OCI-LY7 (cell line): Measurements from ENCODE around the gene TMEM106C. TPM values are rescaled to one million over a fixed set of nuclear protein-coding genes. Genes with fewer than 3 reads are reported as not detected.

Source experiments
- BruUV-seq: library from RNA; stranded (reverse); fragments of 400-500 nt; replicated peaks from 2 replicates; lab custom pipeline; 2021; lab: Mats Ljungman, UMichigan
- CTCF ChIA-PET: fragments of 300-600 bp; sonication (Branson Sonifier 250); formaldehyde crosslinking; loops from one replicate; lab custom pipeline; 2022; ENCODE audit warnings: antibody characterized with exemption; ENCODE audit not compliant: unreplicated experiment; lab: Charles Lee
- POLR2A ChIA-PET: fragments of 300-600 bp; sonication (Branson Sonifier 250); formaldehyde crosslinking; loops from one replicate; lab custom pipeline; 2022; ENCODE audit warnings: antibody characterized with exemption; lab: Charles Lee
- DNase-seq: peaks from one replicate; pipeline ENCODE4 v3.0.0-alpha.2; 2015; ENCODE audit warnings: low spot score
- H2AFZ ChIP-seq: fragments of 200-600 bp; sonication (generic), shearing (Covaris generic); 2 replicates; pipeline ENCODE4 v1.6.1; 2014; ENCODE audit warnings: mild to moderate bottlenecking, antibody characterized with exemption, low read length, moderate library complexity
- H3K27ac ChIP-seq: fragments of 200-600 bp; sonication (generic); 2 replicates; pipeline ENCODE4 v1.5.1; 2014; ENCODE audit warnings: mixed run types, low read depth, mild to moderate bottlenecking, moderate library complexity, low read length, inconsistent platforms; ENCODE audit not compliant: poor library complexity, severe bottlenecking
- H3K36me3 ChIP-seq: fragments of 200-600 bp; sonication (generic); 2 replicates; pipeline ENCODE4 v1.6.1; 2014; ENCODE audit warnings: mild to moderate bottlenecking, antibody characterized with exemption, low read length, moderate library complexity, mixed read lengths; ENCODE audit not compliant: insufficient read depth
- H3K4me1 ChIP-seq: fragments of 200-600 bp; sonication (generic); 2 replicates; pipeline ENCODE4 v1.5.1; 2014; ENCODE audit warnings: mild to moderate bottlenecking, low read length; ENCODE audit not compliant: insufficient read depth, poor library complexity, severe bottlenecking
- H3K4me2 ChIP-seq: fragments of 200-600 bp; sonication (generic); 2 replicates; pipeline ENCODE4 v1.6.1; 2014; ENCODE audit warnings: mild to moderate bottlenecking, low read length
- H3K4me3 ChIP-seq: fragments of 200-600 bp; sonication (generic); 2 replicates; pipeline ENCODE4 v1.5.1; 2014; ENCODE audit warnings: mild to moderate bottlenecking, low read depth, low read length; ENCODE audit not compliant: poor library complexity, severe bottlenecking
- H3K79me2 ChIP-seq: fragments of 200-600 bp; sonication (generic); 2 replicates; pipeline ENCODE4 v1.6.1; 2016; ENCODE audit warnings: low read depth, mild to moderate bottlenecking, low read length, moderate library complexity, mixed read lengths; ENCODE audit not compliant: insufficient read depth
- H3K9me2 ChIP-seq: fragments of 200-600 bp; sonication (generic); 2 replicates; pipeline ENCODE4 v1.6.1; 2016; ENCODE audit warnings: mild to moderate bottlenecking, low read length, mixed read lengths; ENCODE audit not compliant: insufficient read depth
- H3K9me3 ChIP-seq: fragments of 200-600 bp; sonication (generic); 2 replicates; pipeline ENCODE4 v1.6.1; 2014; ENCODE audit warnings: mild to moderate bottlenecking, mixed run types, low read length, mixed read lengths
- H4K20me1 ChIP-seq: fragments of 200-600 bp; sonication (generic); 2 replicates; pipeline ENCODE4 v1.6.1; 2014; ENCODE audit warnings: mild to moderate bottlenecking, antibody characterized with exemption, low read length, moderate library complexity, mixed read lengths; ENCODE audit not compliant: insufficient read depth
- EZH2phosphoT487 ChIP-seq: fragments of 200-600 bp; sonication (generic); IDR thresholded peaks from 2 replicates; pipeline ENCODE4 v1.6.1; 2018; ENCODE audit warnings: low read depth, borderline replicate concordance, mild to moderate bottlenecking, mixed run types, antibody characterized with exemption, low read length, moderate library complexity, mixed read lengths
- intact Hi-C: fragments of 100-400 bp; cut with micrococcal nuclease; formaldehyde crosslinking; loops from one replicate; pipeline ENCODE4 v1.10.0; 2022; ENCODE audit not compliant: unreplicated experiment
- total RNA-seq, 2 experiments: library from RNA; depleted of rRNA in 1 of 2; stranded (reverse); fragments of >200 nt in 1 of 2; shearing (Covaris generic) in 1 of 2; gene quantifications; 2 replicates each; pipeline ENCODE4 v1.2.3, GENCODE V29; 2014 to 2022
- TF ChIP-seq, protein P1 (sequence below): fragments of 200-600 bp; sonication (generic); conservative IDR thresholded peaks from 2 replicates; pipeline ENCODE4 v1.5.1; 2014; ENCODE audit warnings: mild to moderate bottlenecking, antibody characterized with exemption, low read length, moderate library complexity, mixed read lengths

Gene TMEM106C
- total RNA-seq, 2 experiments from 2014 or later: 123 to 182 TPM

GRCh38 chr12:48000878-48001504 lies 37.6 kb downstream of the TMEM106C start:
- Histone ChIP-seq H3K79me2 (no peaks in the 10 kb centered on the region), H3K36me3 (no peaks in the 10 kb centered on the region), H3K4me2 (no peak overlapping the region), H4K20me1 (no peaks in the 10 kb centered on the region), H3K9me3 (no peaks in the 10 kb centered on the region), H3K4me1 (no peaks in the 10 kb centered on the region), H3K4me3 (no peak overlapping the region), H3K9me2 (no peaks in the 10 kb centered on the region), H3K27ac (no peak overlapping the region), H2AFZ (no peak overlapping the region)
- BruUV-seq: no TSS peak
- no peak for DNase-seq
- TF ChIP-seq, protein P1, sequence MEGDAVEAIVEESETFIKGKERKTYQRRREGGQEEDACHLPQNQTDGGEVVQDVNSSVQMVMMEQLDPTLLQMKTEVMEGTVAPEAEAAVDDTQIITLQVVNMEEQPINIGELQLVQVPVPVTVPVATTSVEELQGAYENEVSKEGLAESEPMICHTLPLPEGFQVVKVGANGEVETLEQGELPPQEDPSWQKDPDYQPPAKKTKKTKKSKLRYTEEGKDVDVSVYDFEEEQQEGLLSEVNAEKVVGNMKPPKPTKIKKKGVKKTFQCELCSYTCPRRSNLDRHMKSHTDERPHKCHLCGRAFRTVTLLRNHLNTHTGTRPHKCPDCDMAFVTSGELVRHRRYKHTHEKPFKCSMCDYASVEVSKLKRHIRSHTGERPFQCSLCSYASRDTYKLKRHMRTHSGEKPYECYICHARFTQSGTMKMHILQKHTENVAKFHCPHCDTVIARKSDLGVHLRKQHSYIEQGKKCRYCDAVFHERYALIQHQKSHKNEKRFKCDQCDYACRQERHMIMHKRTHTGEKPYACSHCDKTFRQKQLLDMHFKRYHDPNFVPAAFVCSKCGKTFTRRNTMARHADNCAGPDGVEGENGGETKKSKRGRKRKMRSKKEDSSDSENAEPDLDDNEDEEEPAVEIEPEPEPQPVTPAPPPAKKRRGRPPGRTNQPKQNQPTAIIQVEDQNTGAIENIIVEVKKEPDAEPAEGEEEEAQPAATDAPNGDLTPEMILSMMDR: no peak
- TF ChIP-seq EZH2phosphoT487: no peak
- intact Hi-C loops: no loop called here
- ChIA-PET CTCF (no interaction called here), POLR2A (interaction anchor here (0.6 kb wide), 1 partner anchor 925 kb away, joined by 4 read pairs; no protein-coding TSS in a partner anchor)

GRCh38 chr12:48001505-48002413 lies 38.4 kb downstream of the TMEM106C start:
- Histone ChIP-seq H4K20me1 (no peaks in the 10 kb centered on the region), H3K79me2 (no peaks in the 10 kb centered on the region), H3K9me2 (no peaks in the 10 kb centered on the region), H3K9me3 (no peaks in the 10 kb centered on the region), H3K36me3 (no peaks in the 10 kb centered on the region), H3K27ac (no peak overlapping the region), H2AFZ (no peak overlapping the region), H3K4me3 (no peak overlapping the region), H3K4me2 (no peak overlapping the region), H3K4me1 (no peaks in the 10 kb centered on the region)
- intact Hi-C loops: no loop called here
- BruUV-seq: no TSS peak
- TF ChIP-seq, protein P1: no peak
- TF ChIP-seq EZH2phosphoT487: no peak
- POLR2A ChIA-PET: interaction anchor here (0.6 kb wide), 1 partner anchor 924 kb away, joined by 4 read pairs; no protein-coding TSS in a partner anchor
- no peak for DNase-seq
- CTCF ChIA-PET: no interaction called here

GRCh38 chr12:48002414-48002730 lies 39.0 kb downstream of the TMEM106C start:
- Histone ChIP-seq H3K4me2 (no peak overlapping the region), H4K20me1 (no peaks in the 10 kb centered on the region), H3K9me3 (no peaks in the 10 kb centered on the region), H3K36me3 (no peaks in the 10 kb centered on the region), H2AFZ (no peak overlapping the region), H3K4me3 (no peak overlapping the region), H3K79me2 (no peaks in the 10 kb centered on the region), H3K27ac (no peak overlapping the region), H3K9me2 (no peaks in the 10 kb centered on the region), H3K4me1 (no peaks in the 10 kb centered on the region)
- ChIA-PET CTCF (no interaction called here), POLR2A (no interaction called here)
- DNase-seq: no peak
- intact Hi-C loops: no loop called here
- no TSS peak for BruUV-seq
- TF ChIP-seq, protein P1: no peak
- TF ChIP-seq EZH2phosphoT487: no peak
